WTC11 (cell line): Measurements from ENCODE around the gene CHRM4.

Source experiments
- JUN ChIP-seq: sonication (generic); formaldehyde crosslinking; IDR thresholded peaks from 2 replicates; pipeline ENCODE4 v1.8.0; 2023; ENCODE audit warnings: mild to moderate bottlenecking, missing genetic modification reagents
- NFATC4 ChIP-seq: fragments of 250-450 bp; sonication (Bioruptor Pico); IDR thresholded peaks from 2 replicates; pipeline ENCODE4 v1.9.0; 2021; ENCODE audit warnings: mild to moderate bottlenecking
- SP1 ChIP-seq: sonication (generic); formaldehyde crosslinking; conservative IDR thresholded peaks from 2 replicates; pipeline ENCODE4 v1.8.1; 2022; ENCODE audit warnings: missing genetic modification reagents
- TF ChIP-seq, protein P1 (sequence below): fragments of 200-600 bp; IDR thresholded peaks from 2 replicates; pipeline ENCODE4 v1.8.0; 2022; ENCODE audit warnings: antibody characterized with exemption
- TF ChIP-seq, protein P2 (sequence below): sonication (generic); formaldehyde crosslinking; IDR thresholded peaks from 2 replicates; pipeline ENCODE4 v1.8.0; 2022; ENCODE audit warnings: mild to moderate bottlenecking, missing genetic modification reagents
- TF ChIP-seq, protein P3 (sequence below): sonication (generic); formaldehyde crosslinking; IDR thresholded peaks from 2 replicates; pipeline ENCODE4 v1.8.1; 2022; ENCODE audit warnings: low read depth, mild to moderate bottlenecking, moderate library complexity, missing genetic modification reagents, borderline replicate concordance

DNA sequence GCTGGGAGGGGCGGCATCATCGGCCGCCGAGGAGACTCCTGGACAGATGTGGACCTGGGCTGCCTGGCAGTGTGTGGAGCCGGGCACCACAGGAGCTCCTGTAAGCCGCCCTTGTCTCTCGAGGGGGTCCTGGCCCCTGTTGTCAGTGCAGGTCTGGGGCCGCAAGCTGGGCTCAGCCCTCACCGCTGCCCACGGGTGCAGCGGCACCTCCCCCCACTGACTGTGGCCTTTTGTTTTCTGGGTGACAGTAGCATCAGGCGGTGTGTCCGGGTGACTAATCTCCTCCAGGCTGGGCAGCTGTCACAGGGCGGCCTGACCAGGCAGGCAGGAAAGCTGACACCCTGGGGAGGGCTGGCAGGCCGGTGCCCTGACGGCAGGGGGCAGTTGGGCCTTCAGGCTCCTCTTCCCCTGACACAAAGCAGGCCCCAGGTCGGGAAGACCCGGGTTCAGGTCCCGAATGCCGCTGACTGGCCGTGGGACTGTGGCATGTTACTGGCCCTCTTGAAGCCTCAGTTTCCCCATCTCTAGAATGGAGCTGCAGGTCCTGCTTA lies 28.0 kb downstream of the CHRM4 start:
- no peak for TF ChIP-seq SP1
- TF ChIP-seq, protein P1, sequence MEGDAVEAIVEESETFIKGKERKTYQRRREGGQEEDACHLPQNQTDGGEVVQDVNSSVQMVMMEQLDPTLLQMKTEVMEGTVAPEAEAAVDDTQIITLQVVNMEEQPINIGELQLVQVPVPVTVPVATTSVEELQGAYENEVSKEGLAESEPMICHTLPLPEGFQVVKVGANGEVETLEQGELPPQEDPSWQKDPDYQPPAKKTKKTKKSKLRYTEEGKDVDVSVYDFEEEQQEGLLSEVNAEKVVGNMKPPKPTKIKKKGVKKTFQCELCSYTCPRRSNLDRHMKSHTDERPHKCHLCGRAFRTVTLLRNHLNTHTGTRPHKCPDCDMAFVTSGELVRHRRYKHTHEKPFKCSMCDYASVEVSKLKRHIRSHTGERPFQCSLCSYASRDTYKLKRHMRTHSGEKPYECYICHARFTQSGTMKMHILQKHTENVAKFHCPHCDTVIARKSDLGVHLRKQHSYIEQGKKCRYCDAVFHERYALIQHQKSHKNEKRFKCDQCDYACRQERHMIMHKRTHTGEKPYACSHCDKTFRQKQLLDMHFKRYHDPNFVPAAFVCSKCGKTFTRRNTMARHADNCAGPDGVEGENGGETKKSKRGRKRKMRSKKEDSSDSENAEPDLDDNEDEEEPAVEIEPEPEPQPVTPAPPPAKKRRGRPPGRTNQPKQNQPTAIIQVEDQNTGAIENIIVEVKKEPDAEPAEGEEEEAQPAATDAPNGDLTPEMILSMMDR = no peak
- no peak for TF ChIP-seq JUN (CRISPR knock-in tag)
- TF ChIP-seq, protein P2, sequence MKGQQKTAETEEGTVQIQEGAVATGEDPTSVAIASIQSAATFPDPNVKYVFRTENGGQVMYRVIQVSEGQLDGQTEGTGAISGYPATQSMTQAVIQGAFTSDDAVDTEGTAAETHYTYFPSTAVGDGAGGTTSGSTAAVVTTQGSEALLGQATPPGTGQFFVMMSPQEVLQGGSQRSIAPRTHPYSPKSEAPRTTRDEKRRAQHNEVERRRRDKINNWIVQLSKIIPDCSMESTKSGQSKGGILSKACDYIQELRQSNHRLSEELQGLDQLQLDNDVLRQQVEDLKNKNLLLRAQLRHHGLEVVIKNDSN (CRISPR knock-in tag) = no peak
- TF ChIP-seq, protein P3, sequence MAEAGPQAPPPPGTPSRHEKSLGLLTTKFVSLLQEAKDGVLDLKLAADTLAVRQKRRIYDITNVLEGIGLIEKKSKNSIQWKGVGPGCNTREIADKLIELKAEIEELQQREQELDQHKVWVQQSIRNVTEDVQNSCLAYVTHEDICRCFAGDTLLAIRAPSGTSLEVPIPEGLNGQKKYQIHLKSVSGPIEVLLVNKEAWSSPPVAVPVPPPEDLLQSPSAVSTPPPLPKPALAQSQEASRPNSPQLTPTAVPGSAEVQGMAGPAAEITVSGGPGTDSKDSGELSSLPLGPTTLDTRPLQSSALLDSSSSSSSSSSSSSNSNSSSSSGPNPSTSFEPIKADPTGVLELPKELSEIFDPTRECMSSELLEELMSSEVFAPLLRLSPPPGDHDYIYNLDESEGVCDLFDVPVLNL (CRISPR knock-in tag) = no peak
- TF ChIP-seq NFATC4 (CRISPR knock-in tag) = no peak
